ENCODE data around the gene ITGB5.

Gene ITGB5

GRCh38 chr3:124772081-124772831 lies 114.9 kb downstream of the ITGB5 start (continued):
- TF ChIP-seq OSR1 (CRISPR knock-in tag; IDR thresholded peaks at IDR 0.05), result no peak
- TF ChIP-seq ZFP30 (CRISPR knock-in tag; IDR thresholded peaks at IDR 0.05), result peak; percentile 44; the same call in 1 of the 2 replicates
- TF ChIP-seq ZNF8 (CRISPR knock-in tag; IDR thresholded peaks at IDR 0.05), result peak; percentile 85
- TF ChIP-seq ZFP3 (CRISPR knock-in tag; IDR thresholded peaks at IDR 0.05), result peak; percentile 89
- TF ChIP-seq POU6F1 (CRISPR knock-in tag; IDR thresholded peaks at IDR 0.05; ENCODE audit: borderline replicate concordance, low read depth), result peak; percentile 98; the same call in 1 of the 2 replicates
- peak; percentile 96 for TF ChIP-seq CSRNP3 (CRISPR knock-in tag; IDR thresholded peaks at IDR 0.05)
- TF ChIP-seq ISL1 (CRISPR knock-in tag; IDR thresholded peaks at IDR 0.05), result peak; percentile 97

- TF ChIP-seq ZC3H10 (CRISPR knock-in tag; IDR thresholded peaks at IDR 0.05), result no peak
- TF ChIP-seq CREB5 (CRISPR knock-in tag; IDR thresholded peaks at IDR 0.05; ENCODE audit: low read depth), result no peak
- no peak for TF ChIP-seq CSDC2 (CRISPR knock-in tag; IDR thresholded peaks at IDR 0.05)
- no peak for TF ChIP-seq ZNF565 (CRISPR knock-in tag; conservative IDR thresholded peaks at IDR 0.05; ENCODE audit: low read depth)
- no peak for TF ChIP-seq TOX (CRISPR knock-in tag; IDR thresholded peaks at IDR 0.05; ENCODE audit: borderline replicate concordance)
- TF ChIP-seq TCF4 (CRISPR knock-in tag; IDR thresholded peaks at IDR 0.05; ENCODE audit: borderline replicate concordance), result 0 out of 2 replicates have a peak, but pooled peaks have one; percentile 4
- ATAC-seq, result no peak
These were observed 116.1 kb downstream of the ITGB5 start for GRCh38 chr3:124771083-124771445.

GRCh38 chr3:124770336-124771082 lies 116.7 kb downstream of the ITGB5 start:
- ATAC-seq, result peak; percentile 2; the same call in 1 of the 3 replicates
- TF ChIP-seq TCF4 (CRISPR knock-in tag; IDR thresholded peaks at IDR 0.05; ENCODE audit: borderline replicate concordance), result peak; percentile 22; the same call in 1 of the 2 replicates
- TF ChIP-seq PATZ1 (CRISPR knock-in tag; IDR thresholded peaks at IDR 0.05; ENCODE audit: borderline replicate concordance), result no peak

GRCh38 chr3:124769462-124769861 lies 117.7 kb downstream of the ITGB5 start:
- ATAC-seq, result no peak
- TF ChIP-seq ISL1 (CRISPR knock-in tag; IDR thresholded peaks at IDR 0.05) (no peak), PATZ1 (CRISPR knock-in tag; IDR thresholded peaks at IDR 0.05; ENCODE audit: borderline replicate concordance) (no peak), SNAI2 (CRISPR knock-in tag; IDR thresholded peaks at IDR 0.05) (no peak), CREB5 (CRISPR knock-in tag; IDR thresholded peaks at IDR 0.05; ENCODE audit: low read depth) (no peak), ESRRG (CRISPR knock-in tag; IDR thresholded peaks at IDR 0.05) (no peak), POU6F1 (CRISPR knock-in tag; IDR thresholded peaks at IDR 0.05; ENCODE audit: borderline replicate concordance, low read depth) (no peak), PPARA (CRISPR knock-in tag; IDR thresholded peaks at IDR 0.05; ENCODE audit: borderline replicate concordance) (no peak), CSDC2 (CRISPR knock-in tag; IDR thresholded peaks at IDR 0.05) (no peak), CSRNP3 (CRISPR knock-in tag; IDR thresholded peaks at IDR 0.05) (no peak)

Measured in SK-N-SH treated with all-trans-retinoic acid at 6 μM for 48 hours (cell line).